HG03520 (cell line): ENCODE measurements around the gene TMEM242.

Experiments
- ATAC-seq: cut with Tn5 transposase; IDR thresholded peaks from one replicate; pipeline ENCODE4 v1.9.1; 2021; ENCODE audit warnings: mild to moderate bottlenecking, moderate library complexity; ENCODE audit not compliant: unreplicated experiment

TMEM242 gene

DNA sequence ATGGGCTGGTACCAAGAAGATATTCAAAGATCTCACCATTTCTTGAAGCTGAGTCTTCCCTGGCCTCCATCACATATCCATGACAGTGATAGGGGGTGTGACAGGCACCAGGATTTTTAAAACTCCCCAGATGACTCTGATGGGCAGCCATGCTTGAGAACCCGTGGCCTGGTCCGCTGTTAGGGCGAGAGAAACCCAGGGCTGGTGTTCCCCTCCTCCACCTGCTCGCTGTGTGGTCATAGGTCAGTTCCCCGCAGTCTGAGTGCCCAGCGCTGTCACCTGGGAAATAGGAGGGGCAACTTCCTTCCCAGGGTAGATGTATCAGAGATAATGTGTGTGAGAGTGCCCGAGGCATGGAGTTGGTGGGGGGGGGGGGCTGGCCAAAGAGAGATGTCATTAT lies 50.9 kb downstream of the TMEM242 start:
- no peak for ATAC-seq

- no peak for ATAC-seq
These were observed 51.4 kb downstream of the TMEM242 start for GRCh38 chr6:157271911-157272310.

- ATAC-seq: no peak
These were observed 51.9 kb downstream of the TMEM242 start for GRCh38 chr6:157271441-157271840.

DNA sequence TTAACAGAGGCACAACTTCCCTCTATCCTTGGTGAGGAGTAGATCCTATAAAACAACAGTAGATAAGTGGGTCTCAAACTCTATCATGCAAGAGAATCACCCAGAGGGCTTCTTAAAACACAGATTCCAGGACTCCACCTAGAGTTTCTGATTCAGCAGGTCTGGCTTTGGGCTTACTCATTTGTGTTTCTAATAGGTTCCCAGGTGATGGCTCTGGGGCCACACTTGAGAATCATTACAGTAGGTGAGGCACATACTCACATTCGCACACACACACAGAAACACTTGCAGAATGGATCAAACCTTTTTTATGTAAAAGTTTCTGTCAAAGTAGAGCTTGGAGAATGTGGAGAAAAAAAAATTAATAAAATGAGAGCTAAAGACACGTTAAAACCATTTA lies 52.4 kb downstream of the TMEM242 start:
- ATAC-seq: no peak

DNA sequence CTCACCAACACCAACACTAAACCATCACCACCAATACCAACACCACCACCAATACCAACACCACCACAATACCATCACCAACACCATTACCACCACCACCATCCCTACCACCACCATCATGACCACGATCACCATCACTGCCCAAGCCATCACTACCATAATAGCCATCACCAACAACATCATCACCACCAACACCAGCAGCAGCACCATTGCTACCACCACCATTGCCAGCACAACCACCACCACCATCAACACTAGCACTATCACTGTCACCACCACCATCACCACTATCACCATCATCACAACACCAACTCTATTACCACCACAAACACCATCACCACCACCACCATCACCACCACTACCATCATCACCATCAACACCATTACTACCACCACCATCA lies 53.0 kb downstream of the TMEM242 start:
- no peak for ATAC-seq

DNA sequence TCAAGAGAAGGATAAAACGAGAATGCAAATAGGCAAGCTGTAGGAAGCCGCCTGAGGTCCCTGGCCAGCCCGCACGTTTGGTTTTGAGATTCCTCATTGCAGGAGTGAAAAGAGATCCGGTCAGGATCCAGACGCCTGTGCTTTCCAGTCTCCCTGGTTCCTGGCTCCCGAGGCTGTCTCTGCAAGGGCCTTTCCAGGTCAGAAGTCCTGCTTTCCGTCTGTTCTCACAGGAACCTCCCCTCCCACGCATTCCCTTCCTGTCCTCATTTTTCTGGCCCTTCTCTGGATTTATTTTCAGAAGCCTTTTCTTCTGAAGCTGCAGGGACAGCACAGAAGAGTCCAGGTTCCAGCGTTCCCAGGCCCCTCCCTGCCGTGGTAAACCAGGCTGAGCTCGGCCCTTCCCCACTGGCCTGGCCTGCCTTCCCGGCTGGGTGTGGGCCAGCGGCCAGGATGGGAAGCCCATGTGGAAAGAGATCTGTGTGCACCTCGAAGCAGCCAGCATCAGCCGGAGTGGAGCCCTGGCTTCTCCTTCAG lies 54.0 kb downstream of the TMEM242 start:
- ATAC-seq: no peak

DNA sequence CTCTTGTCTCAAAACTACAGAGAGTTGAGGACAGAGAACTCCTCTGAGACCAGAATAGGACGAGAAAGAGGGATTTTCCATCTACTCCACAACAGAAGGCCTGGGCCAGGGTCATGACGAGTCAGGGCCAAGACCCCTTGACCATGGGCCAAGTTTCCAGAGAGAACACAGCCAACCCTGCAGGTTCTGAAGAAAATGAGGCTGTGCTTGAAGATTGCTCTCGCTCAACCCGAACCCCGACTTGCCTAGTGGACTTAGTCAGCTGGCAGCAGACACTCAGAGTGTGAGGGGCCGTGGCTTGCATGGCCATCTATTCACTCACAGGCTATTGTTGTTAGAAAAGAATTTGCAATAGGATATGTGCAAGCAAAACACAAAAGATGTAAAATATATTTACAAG lies 54.5 kb downstream of the TMEM242 start:
- no peak for ATAC-seq

GRCh38 chr6:157268396-157268795 lies 54.9 kb downstream of the TMEM242 start:
- ATAC-seq: no peak

DNA sequence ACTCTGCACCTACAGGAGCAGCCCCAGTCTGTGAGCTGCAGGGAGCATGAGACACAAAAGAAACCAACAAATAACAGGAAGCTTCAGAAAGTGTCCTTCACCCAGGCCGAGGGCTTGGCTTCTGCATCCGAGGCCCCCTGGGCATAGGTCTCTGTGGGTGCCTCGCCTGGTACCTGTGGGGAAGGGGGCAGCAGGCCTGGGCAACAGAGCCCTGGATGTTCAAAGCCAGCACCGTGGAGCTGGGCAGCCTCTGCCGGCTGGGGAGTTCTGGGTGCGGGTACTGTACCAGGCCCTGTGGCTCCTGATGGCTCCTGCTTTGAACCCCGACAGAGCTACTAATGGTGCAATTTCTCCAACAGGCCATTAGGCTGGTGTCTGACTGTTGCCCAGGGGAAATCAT lies 55.7 kb downstream of the TMEM242 start:
- no peak for ATAC-seq

GRCh38 chr6:157267109-157267611 lies 56.2 kb downstream of the TMEM242 start:
- ATAC-seq: no peak

DNA sequence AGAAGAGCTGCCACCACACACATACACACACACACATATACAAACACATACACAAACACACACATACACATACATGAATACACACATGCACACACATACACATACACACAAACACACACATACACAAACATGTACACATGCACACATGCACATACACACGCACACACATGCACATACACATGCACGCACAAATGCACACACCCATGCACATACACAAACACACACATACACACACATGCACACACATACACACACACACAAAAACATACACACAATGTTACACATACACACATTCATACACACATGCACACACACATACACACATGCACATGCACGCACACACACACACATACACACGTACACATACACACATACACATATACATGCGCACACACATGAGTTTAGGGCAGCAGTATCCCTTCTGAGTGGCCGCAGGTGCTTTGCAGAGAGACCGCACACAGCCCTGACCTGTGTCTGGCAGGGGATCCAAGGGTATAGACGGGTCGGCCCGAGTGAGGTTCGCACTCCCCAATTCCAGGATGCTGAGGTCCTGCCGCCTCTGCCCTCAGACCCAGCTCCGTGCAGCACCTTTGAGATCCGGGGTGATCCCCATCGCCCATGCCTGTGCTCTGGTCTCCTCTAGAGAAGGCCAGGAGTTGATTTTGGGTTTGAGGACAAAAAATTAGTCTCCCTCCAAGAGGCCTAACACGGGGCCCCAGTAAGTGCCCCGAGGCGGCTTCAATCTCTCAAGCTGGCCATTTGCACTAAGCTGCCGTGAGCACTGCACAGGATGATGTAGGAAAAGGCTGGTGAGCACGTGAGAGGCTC lies 56.8 kb downstream of the TMEM242 start:
- no peak for ATAC-seq

DNA sequence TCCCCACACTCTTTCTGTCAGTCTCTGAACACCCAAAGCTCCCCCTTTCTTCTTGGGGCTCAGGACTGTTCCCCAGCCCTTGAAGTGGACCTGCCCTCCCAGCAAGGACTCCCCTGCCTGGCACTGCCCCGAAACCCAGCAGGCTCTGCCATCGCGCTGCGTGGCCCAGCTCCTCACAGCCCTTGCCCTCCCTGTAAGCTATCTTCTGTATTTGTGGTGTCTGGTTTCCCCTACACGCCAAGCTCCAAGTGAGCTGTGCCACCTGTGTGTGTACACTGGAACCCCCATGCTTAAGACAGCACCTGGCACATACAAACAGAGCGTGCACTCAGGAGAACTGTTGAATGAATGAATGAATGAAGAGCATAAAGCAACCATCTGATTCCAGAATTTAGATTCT lies 57.7 kb downstream of the TMEM242 start:
- ATAC-seq: no peak

- no peak for ATAC-seq
These were observed 58.1 kb downstream of the TMEM242 start for GRCh38 chr6:157265186-157265585.

DNA sequence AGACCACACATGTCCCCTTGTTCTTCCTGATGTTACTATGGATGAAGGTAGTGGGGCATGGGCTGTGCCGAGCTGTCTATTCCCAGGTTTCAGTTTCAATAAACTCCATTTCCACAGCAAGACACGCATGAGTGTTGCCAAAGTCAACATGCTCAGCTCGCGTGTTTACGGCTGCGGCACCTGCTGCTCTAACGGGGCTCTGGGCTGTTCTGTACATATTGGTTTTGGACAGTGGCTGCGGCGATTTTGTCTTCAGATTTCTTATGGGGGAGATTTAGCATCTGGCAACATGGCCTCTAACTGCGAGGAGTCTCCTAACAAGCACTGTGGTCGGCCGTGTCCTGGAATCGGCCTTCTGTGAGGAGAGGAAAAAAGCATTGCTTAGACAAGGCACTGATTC lies 58.6 kb downstream of the TMEM242 start:
- no peak for ATAC-seq

- ATAC-seq: no peak
These were observed 59.4 kb downstream of the TMEM242 start for GRCh38 chr6:157263881-157264397.

DNA sequence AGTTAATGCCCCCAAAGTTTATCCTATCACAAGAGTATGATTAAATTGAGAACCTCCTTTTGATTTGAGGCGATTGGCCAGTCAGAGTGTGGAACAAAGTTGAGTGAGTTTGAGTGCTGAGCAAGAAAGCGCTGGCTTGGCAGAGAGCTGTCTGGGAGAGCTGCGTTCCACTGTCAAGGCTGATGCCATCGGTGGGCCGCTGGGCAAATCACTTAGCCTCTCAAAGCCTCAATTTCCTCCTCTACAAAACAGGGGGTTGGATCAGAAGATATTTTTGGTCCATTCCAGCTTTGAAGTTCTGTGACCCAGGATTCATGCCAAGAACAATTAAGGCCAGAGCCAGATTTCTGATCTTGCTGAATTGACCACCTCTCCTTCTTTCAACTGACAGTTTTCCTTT lies 60.2 kb downstream of the TMEM242 start:
- no peak for ATAC-seq

GRCh38 chr6:157261606-157262005 lies 61.7 kb downstream of the TMEM242 start:
- ATAC-seq: no peak

GRCh38 chr6:157260735-157261410 lies 62.4 kb downstream of the TMEM242 start:
- ATAC-seq: no peak

- no peak for ATAC-seq
These were observed 63.9 kb downstream of the TMEM242 start for GRCh38 chr6:157259443-157259842.

DNA sequence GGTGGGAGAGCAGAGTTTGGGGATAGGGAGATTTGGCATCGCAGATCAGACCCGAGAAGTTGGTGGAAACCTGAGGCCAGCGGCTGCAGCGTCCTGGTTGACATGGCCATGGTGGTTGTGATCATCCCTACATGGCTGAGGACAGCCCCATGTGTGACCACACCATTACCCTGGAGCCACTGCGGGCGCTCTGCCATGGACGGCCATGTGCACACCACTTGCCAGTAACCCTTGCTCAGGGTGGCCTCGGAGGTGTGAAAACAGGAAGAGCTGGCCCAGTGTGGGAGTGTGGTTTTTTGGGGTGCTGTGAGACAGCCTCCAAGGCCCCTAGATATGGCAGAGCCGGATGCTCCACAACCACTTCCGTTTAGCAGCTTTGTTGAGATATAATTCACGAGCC lies 64.4 kb downstream of the TMEM242 start:
- no peak for ATAC-seq

DNA sequence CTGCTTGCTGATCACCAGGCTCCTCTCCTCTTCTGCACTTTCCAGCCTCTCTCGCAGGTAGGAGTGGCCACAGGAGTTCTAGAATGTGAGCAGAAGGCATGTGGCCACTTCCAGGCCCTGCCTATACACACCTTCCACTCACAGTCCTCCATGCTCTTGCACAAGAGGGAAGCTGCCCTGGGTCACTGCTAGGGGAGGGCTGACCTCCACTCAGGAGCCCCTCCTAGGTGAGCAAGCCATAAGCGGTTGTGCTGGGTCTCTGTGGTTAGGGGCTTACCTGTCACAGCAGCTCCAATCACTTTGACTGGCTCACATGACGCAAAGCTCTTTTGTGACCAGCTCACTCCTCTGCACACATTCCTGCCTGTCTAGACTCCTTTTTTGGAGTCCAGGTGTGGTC lies 68.2 kb downstream of the TMEM242 start:
- no peak for ATAC-seq

DNA sequence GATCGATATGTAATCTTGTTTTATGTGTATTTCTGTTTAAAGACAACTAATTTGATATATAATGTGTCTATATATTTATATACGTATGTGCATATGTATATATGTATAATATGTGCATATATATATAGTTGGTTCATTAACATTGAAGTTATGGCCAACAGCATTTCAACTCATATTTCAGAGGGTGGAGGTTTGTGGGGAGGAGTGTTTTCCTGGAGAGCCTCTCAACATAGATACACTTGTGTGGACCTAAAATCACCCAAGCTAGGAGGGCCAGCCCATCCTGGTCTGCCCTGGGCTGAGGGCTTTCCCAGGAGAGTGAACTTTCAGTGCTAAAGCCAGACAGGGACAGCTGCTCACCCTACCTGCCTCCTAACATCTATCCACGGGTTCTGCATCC lies 68.8 kb downstream of the TMEM242 start:
- ATAC-seq: no peak
